ENCODE results near the gene MKKS. TPM values are rescaled to one million over a fixed set of nuclear protein-coding genes. Genes with fewer than 3 reads are reported as not detected.

The MKKS gene
- total RNA-seq, 1 experiment from 2014 or later, result 12.1 TPM

GRCh38 chr20:10454151-10454750 is 20.2 kb upstream of the MKKS start:
- H3K36me3 Mint-ChIP-seq (ENCODE audit: insufficient read depth, unreplicated experiment), result no peaks in the 10 kb centered on the region
- no peak overlapping the region for H3K4me3 Mint-ChIP-seq (ENCODE audit: low read depth, unreplicated experiment)
- H3K9me3 Mint-ChIP-seq (ENCODE audit: low read depth, unreplicated experiment), result peaks cover 2% of the 10 kb centered on the region
- no peak for TF ChIP-seq CTCF (IDR thresholded peaks at IDR 0.05; ENCODE audit: unreplicated experiment)
- intact Hi-C loops (cut with micrococcal nuclease; ENCODE audit: unreplicated experiment), result no loop called here
- no peaks in the 10 kb centered on the region for H3K27me3 Mint-ChIP-seq (ENCODE audit: unreplicated experiment)
- H3K4me1 Mint-ChIP-seq (ENCODE audit: low read depth, unreplicated experiment), result peaks cover 12% of the 10 kb centered on the region
- no peak for DNase-seq
- no TSS peak for BruUV-seq (replicated peaks)
- CTCF ChIA-PET, result no interaction called here
- H3K27ac Mint-ChIP-seq (ENCODE audit: unreplicated experiment), result no peak overlapping the region

GRCh38 chr20:10453241-10453640 is 19.2 kb upstream of the MKKS start:
- BruUV-seq (replicated peaks), result no TSS peak
- intact Hi-C loops (cut with micrococcal nuclease; ENCODE audit: unreplicated experiment), result no loop called here
- Mint-ChIP-seq H3K27me3 (ENCODE audit: unreplicated experiment) (no peaks in the 10 kb centered on the region), H3K4me3 (ENCODE audit: low read depth, unreplicated experiment) (no peak overlapping the region), H3K36me3 (ENCODE audit: insufficient read depth, unreplicated experiment) (no peaks in the 10 kb centered on the region), H3K9me3 (ENCODE audit: low read depth, unreplicated experiment) (peaks cover 2% of the 10 kb centered on the region), H3K4me1 (ENCODE audit: low read depth, unreplicated experiment) (peaks cover 12% of the 10 kb centered on the region), H3K27ac (ENCODE audit: unreplicated experiment) (no peak overlapping the region)
- no peak for DNase-seq
- no peak for TF ChIP-seq CTCF (IDR thresholded peaks at IDR 0.05; ENCODE audit: unreplicated experiment)
- CTCF ChIA-PET, result interaction anchor here (0.6 kb wide), 1 partner anchor 1319 kb away, joined by 3 read pairs; no protein-coding TSS in a partner anchor

GRCh38 chr20:10449270-10449669 is 15.2 kb upstream of the MKKS start:
- intact Hi-C loops (cut with micrococcal nuclease; ENCODE audit: unreplicated experiment), result no loop called here
- Mint-ChIP-seq H3K27me3 (ENCODE audit: unreplicated experiment) (no peaks in the 10 kb centered on the region), H3K27ac (ENCODE audit: unreplicated experiment) (no peak overlapping the region), H3K4me1 (ENCODE audit: low read depth, unreplicated experiment) (peaks cover 28% of the 10 kb centered on the region), H3K9me3 (ENCODE audit: low read depth, unreplicated experiment) (no peaks in the 10 kb centered on the region), H3K4me3 (ENCODE audit: low read depth, unreplicated experiment) (no peak overlapping the region), H3K36me3 (ENCODE audit: insufficient read depth, unreplicated experiment) (no peaks in the 10 kb centered on the region)
- BruUV-seq (replicated peaks), result no TSS peak
- TF ChIP-seq CTCF (IDR thresholded peaks at IDR 0.05; ENCODE audit: unreplicated experiment), result no peak
- CTCF ChIA-PET, result no interaction called here
- DNase-seq, result no peak

- no peaks in the 10 kb centered on the region for H3K27me3 Mint-ChIP-seq (ENCODE audit: unreplicated experiment)
- H3K9me3 Mint-ChIP-seq (ENCODE audit: low read depth, unreplicated experiment), result no peaks in the 10 kb centered on the region
- no peaks in the 10 kb centered on the region for H3K36me3 Mint-ChIP-seq (ENCODE audit: insufficient read depth, unreplicated experiment)
- CTCF ChIA-PET, result no interaction called here
- DNase-seq, result no peak
- H3K4me3 Mint-ChIP-seq (ENCODE audit: low read depth, unreplicated experiment), result no peak overlapping the region
- intact Hi-C loops (cut with micrococcal nuclease; ENCODE audit: unreplicated experiment), result no loop called here
- no TSS peak for BruUV-seq (replicated peaks)
- H3K27ac Mint-ChIP-seq (ENCODE audit: unreplicated experiment), result no peak overlapping the region
- TF ChIP-seq CTCF (IDR thresholded peaks at IDR 0.05; ENCODE audit: unreplicated experiment), result no peak
- H3K4me1 Mint-ChIP-seq (ENCODE audit: low read depth, unreplicated experiment), result peaks cover 24% of the 10 kb centered on the region
These were observed 14.5 kb upstream of the MKKS start for GRCh38 chr20:10448270-10449156.

All from Calu3 (cell line).